GM18505 (cell line): ENCODE results near the gene PPP1CB.

ENCODE experiments used
- ATAC-seq: cut with Tn5 transposase; IDR thresholded peaks from one replicate; pipeline ENCODE4 v1.9.1; 2021; ENCODE audit not compliant: unreplicated experiment
- POLR2A ChIP-seq: IDR thresholded peaks from 4 replicates; pipeline ENCODE4 v1.6.1; 2011; ENCODE audit warnings: borderline replicate concordance; ENCODE audit not compliant: insufficient read depth, insufficient read length; ENCODE audit errors: extremely low read depth

The PPP1CB gene

DNA sequence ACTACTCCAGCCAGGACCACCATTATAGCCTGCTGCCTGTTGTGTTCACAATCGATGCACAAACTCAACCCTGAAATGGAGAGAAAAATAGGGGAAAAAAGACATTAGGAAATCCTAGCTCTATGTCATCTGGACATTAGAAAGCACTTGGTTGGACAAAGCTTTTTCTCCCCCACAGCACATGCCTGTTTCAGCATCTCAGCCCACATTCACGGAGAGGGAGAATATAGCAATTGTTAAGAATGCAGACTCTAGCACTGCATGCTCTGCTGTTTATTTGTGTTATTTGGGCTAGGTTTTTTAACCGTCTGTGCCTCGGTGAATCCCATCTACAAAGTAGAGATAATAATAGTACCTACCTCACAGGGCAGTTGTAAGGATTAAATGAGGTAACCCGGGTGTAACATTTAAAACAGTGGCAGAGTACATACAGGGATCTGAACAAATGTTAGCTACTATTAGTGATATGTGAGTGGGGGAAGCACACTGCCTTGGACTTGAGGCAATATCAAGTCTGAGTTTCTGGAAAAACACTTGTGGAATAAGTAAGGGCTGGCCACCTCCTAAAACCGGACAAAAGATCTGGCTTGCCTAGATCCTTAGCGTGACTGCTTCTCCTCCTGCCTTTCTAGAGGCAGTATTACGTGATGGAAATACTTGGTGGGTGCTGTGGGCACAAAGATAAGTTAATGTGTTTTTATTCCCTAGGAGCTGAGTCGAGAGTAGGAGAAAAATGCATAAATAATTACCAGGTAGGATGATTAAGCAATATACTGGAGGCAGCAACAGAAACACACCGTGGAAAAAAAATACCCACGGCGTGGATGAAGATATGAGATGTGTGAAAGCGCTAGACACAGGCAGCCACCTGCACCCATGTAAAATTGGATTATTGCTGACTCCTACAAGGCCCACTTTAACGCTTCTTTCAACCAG lies 1.0 kb upstream of the PPP1CB start:
- no peak for TF ChIP-seq POLR2A
- no peak for ATAC-seq

GRCh38 chr2:28751956-28752630 lies 463 bp downstream of the PPP1CB start:
- peak; percentile 35 for ATAC-seq
- TF ChIP-seq POLR2A = peak; percentile 5

DNA sequence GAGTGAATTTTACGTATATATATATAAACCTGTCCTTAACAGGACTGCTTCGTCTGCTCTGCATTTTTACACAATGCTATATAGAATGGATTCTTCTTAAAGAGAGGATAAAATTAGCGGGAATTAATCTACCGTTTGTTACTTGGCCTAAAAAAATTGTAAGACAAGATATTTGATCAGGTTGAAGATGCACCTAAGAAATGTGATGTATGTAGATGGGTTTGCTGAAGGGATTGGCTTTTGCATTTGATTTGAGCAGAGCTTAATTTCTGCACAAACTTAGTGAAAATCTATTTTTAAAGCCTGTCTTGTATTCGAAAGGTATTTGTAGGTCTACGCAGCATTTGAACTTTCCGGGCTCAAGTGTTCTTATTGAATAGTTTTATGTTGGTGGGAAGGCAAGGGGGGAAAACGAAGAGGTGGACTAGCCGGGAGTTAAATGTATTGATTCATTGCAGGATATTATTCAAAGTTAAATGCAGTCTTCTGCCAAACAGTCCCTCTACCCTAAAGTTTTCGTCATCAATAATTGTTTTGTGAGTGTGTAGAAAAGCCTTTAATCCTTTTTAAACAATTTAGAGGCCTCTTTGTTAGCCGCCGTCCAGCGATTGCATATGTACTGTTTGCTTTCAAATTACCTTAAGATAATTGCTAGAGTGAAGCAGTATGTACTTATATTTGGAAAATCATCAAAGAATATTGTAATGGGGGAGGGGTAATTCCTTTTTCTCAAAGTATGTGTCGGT lies 1.2 kb downstream of the PPP1CB start:
- ATAC-seq = no peak
- TF ChIP-seq POLR2A = no peak

GRCh38 chr2:28754321-28754720 lies 2.7 kb downstream of the PPP1CB start:
- no peak for ATAC-seq
- TF ChIP-seq POLR2A = no peak

- TF ChIP-seq POLR2A = no peak
- no peak for ATAC-seq
Measured at GRCh38 chr2:28755421-28755820, 3.8 kb downstream of the PPP1CB start.

DNA sequence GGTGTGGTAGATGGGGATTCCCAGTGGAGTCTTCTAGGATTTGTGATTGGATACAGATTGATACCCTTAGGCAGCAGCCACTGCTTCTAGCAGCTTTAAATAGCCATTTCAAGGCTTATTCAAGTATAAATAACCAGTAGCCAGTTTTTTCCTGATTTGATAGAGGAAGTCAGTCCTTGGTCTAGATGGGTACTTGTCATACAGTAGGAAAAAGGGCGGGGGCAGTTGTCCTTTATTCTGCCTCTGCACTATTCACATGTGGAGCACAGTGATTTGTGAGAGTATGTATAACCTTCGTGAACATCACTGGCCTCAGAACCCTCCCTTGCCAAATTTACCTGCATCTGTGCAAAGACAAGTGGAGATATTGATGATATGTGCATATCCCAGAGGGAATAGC lies 6.8 kb downstream of the PPP1CB start:
- no peak for ATAC-seq
- TF ChIP-seq POLR2A = no peak

- no peak for TF ChIP-seq POLR2A
- ATAC-seq = no peak
Measured at GRCh38 chr2:28761420-28761819, 9.8 kb downstream of the PPP1CB start.

DNA sequence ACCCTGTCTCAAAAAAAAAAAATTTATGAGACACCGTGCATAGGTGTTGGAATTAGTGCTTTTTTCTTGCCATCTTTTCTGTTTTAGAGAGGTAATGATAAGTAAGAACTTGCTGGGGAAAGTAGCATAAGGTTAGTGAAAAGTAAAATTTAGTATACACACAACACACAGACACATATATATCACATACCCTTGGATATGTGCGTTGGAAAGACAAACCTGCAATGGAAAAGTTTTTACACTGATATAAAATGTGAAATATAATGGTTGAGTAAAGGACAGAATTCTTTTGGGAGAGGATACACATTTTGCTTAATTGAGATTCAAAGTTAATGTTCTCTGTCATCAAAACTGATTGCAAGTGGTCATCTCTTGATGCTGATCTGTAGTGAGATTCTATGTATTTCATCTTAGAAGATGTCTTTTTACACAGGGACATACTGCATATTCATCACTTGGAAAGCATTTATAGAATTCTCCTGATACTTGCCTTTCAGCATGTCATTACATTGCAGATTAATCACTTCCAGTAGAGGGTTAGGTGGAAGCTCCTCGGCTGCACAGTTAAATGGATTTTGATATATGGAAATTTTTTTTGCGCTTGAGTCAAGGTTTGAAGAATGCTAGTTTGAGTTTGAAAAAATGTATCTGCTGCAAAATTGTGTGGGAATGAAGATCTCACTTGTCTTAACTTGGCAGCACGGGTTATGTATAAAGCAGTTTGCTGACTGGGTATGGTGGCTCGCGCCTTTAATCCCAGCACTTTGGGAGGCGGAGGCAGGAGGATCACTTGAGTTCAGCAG lies 13.5 kb downstream of the PPP1CB start:
- no peak for ATAC-seq

DNA sequence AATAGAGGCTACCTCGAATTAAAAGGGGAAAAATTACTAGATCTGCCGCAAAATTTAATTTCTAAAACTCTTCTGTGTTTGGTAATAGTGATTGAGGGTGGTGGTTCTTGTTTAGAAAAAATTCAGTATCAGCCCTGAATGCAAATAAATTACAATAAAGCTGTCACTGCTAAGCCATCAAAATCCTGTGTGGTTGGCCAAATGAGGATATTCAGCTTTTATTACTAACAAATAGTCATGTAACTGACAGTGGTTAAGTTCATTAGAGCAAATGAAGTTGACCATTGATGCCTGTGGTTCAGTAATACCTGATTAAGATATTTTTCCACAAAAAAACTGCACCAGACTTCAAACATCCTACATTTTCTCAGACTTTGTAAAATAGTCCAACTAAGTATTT lies 14.4 kb downstream of the PPP1CB start:
- no peak for TF ChIP-seq POLR2A
- ATAC-seq = no peak

More for the DNA sequence above, 13.5 kb downstream of the PPP1CB start:
- TF ChIP-seq POLR2A = no peak

GRCh38 chr2:28767337-28767736 lies 15.7 kb downstream of the PPP1CB start:
- TF ChIP-seq POLR2A = no peak
- ATAC-seq = no peak

- no peak for ATAC-seq
- no peak for TF ChIP-seq POLR2A
Measured at GRCh38 chr2:28768422-28768821, 16.8 kb downstream of the PPP1CB start.

DNA sequence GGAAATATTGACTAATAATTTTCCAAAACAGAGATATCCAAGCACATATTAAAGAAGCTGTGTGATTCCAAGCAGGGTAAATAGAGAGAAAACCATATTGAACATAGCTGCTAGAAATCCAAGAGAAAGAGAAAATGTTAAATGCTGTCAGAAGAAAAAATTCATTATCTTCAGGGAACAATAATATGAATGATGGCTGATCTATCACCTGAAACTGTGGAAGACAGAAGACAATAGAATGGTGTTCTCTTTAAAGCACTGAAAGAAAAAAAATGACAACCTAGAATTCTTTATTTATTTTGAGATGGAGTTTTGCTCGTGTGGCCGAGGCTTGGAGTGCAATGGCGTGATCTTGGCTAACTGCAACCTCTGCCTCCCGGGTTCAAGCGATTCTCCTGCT lies 17.3 kb downstream of the PPP1CB start:
- ATAC-seq = no peak
- TF ChIP-seq POLR2A = no peak
